GM21381 (cell line): ENCODE data around the gene PPP1R8.
"Not testable (repeated sequence)": the region's sequence is repeated elsewhere in the genome, so short reads cannot be mapped to it uniquely, and the experiment has no call there.

ENCODE experiments used
- ATAC-seq: cut with Tn5 transposase; IDR thresholded peaks from one replicate; pipeline ENCODE4 v1.9.1; 2021; ENCODE audit warnings: mild to moderate bottlenecking, moderate library complexity; ENCODE audit not compliant: unreplicated experiment

The PPP1R8 gene

GRCh38 chr1:27831568-27832410, 1.2 kb downstream of the PPP1R8 start:
- no peak for ATAC-seq

- ATAC-seq, result no peak
Observed at GRCh38 chr1:27832762-27833161, 2.2 kb downstream of the PPP1R8 start.

GRCh38 chr1:27833470-27833869, 2.9 kb downstream of the PPP1R8 start:
- ATAC-seq, result no peak

- no peak for ATAC-seq
Observed at GRCh38 chr1:27835046-27835445, 4.5 kb downstream of the PPP1R8 start.

- no peak for ATAC-seq
Observed at GRCh38 chr1:27835501-27835900, 4.9 kb downstream of the PPP1R8 start.

GRCh38 chr1:27849951-27850350, 19.4 kb downstream of the PPP1R8 start:
- ATAC-seq, result no peak

- no peak for ATAC-seq
Observed at GRCh38 chr1:27855085-27855484, 24.5 kb downstream of the PPP1R8 start.

GRCh38 chr1:27856561-27857343, 26.2 kb downstream of the PPP1R8 start:
- no peak for ATAC-seq

- ATAC-seq, result not testable (repeated sequence)
Observed at GRCh38 chr1:27857552-27857951, 27.0 kb downstream of the PPP1R8 start.

- ATAC-seq, result no peak
Observed at GRCh38 chr1:27858072-27858948, 27.7 kb downstream of the PPP1R8 start.

GRCh38 chr1:27858949-27859576, 28.5 kb downstream of the PPP1R8 start:
- no peak for ATAC-seq

GRCh38 chr1:27861436-27861835, 30.9 kb downstream of the PPP1R8 start:
- ATAC-seq, result no peak

- no peak for ATAC-seq
Observed at GRCh38 chr1:27862004-27862403, 31.4 kb downstream of the PPP1R8 start.

GRCh38 chr1:27862671-27863537, 32.3 kb downstream of the PPP1R8 start:
- ATAC-seq, result no peak

- ATAC-seq, result no peak
Observed at GRCh38 chr1:27863538-27863915, 32.9 kb downstream of the PPP1R8 start.

GRCh38 chr1:27864264-27864895, 33.8 kb downstream of the PPP1R8 start:
- no peak for ATAC-seq

GRCh38 chr1:27865821-27866220, 35.2 kb downstream of the PPP1R8 start:
- no peak for ATAC-seq

- no peak for ATAC-seq
Observed at GRCh38 chr1:27868556-27868931, 38.0 kb downstream of the PPP1R8 start.
